GM19025 (cell line): Measurements from ENCODE around the gene MACF1.
"Not testable (repeated sequence)": the region's sequence is repeated elsewhere in the genome, so short reads cannot be mapped to it uniquely, and the experiment has no call there.

Experiments used
- ATAC-seq: cut with Tn5 transposase; IDR thresholded peaks from one replicate; pipeline ENCODE4 v1.9.1; 2021; ENCODE audit warnings: mild to moderate bottlenecking, low read depth, moderate library complexity; ENCODE audit not compliant: unreplicated experiment

Gene MACF1

DNA sequence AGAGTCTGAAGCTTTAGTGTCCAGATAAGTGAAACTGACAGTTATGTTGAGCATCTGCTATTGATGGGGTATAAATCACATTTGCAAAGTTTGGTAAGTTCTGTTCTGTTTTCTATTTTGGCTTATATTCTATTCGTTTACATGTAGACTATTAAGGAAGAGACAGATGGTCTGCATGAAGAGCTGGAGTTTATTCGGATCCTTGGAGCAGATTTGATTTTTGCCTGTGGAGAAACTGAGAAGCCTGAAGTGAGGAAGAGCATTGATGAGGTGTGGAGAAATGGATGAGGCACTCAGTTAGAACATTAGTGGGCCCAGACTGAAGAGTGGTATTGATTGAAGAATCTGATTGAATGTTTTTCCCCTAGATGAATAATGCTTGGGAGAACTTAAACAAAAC is 236.4 kb downstream of the MACF1 start:
- no peak for ATAC-seq

- ATAC-seq = no peak
Observed at GRCh38 chr1:39441797-39442196, 237.3 kb downstream of the MACF1 start.

- ATAC-seq = no peak
Observed at GRCh38 chr1:39445573-39445972, 241.1 kb downstream of the MACF1 start.

- no peak for ATAC-seq
Observed at GRCh38 chr1:39446986-39447567, 242.6 kb downstream of the MACF1 start.

DNA sequence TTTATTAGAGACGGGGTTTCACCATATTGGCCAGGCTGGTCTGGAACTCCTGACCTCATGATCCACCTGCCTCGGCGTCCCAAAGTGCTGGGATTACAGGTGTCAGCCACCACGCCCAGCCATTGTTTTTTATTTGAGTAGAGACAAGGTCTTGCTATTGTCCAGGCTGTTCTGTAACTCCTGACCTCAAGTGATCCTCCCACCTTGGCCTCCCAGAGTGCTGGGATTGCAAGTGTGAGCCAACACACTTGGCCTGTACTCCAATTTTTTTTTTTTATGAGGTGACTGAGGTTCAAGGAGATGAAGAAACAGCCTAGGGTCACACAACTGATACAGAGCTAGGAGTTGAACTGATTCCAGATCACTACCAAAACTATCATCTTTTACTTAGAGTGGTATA is 245.5 kb downstream of the MACF1 start:
- not testable (repeated sequence) for ATAC-seq

DNA sequence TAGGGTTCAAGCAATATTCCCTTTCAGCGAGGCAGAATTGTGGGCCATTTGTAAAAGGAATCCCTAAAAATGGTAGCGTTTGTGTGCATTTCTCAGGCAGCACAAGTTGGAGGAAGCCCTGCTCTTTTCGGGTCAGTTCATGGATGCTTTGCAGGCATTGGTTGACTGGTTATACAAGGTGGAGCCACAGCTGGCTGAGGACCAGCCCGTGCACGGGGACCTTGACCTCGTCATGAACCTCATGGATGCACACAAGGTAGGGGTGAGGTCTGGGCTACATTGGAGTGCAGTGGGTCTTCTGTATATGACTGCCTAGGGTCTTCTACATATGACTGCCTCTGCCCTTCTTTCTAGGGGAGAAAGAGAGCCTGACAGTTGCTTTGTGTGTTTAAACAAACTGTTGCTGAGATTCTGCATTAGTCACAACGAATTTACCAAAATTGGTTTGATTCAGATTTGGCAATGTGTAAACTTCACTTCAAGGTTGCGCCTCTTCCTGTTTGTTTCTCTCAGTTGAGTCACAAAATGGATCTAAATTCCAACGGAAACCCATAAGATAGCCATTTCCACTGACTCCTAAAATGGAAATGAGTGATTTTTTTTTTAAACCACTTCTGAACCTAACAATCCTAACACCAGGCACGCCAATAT is 246.6 kb downstream of the MACF1 start:
- ATAC-seq = no peak

DNA sequence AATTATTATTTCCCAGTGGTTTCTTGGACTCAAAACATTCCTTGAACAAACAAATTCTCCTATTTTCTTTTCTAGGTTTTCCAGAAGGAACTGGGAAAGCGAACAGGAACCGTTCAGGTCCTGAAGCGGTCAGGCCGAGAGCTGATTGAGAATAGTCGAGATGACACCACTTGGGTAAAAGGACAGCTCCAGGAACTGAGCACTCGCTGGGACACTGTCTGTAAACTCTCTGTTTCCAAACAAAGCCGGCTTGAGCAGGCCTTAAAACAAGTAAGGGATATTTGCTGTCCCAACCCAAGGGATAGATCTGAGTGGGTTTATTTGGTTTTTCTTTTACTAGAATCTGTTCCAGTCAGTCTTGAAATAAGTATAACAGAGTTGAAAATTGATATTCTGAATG is 247.6 kb downstream of the MACF1 start:
- no peak for ATAC-seq

DNA sequence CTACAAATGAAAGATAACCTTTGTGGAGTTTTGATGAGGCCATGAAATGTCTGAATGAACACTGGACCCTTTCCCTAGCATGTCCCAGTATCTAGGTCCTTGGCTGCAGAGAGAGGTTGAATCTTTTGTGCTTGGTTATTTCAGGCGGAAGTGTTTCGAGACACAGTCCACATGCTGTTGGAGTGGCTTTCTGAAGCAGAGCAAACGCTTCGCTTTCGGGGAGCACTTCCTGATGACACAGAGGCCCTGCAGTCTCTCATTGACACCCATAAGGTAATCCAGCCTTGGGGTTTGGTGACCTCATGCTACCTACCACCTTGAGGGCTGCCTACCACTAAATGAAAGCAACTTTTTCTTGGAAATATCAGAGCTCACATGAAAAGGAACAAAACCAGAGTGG is 248.0 kb downstream of the MACF1 start:
- ATAC-seq = no peak

GRCh38 chr1:39453603-39454002 is 249.1 kb downstream of the MACF1 start:
- ATAC-seq = no peak

GRCh38 chr1:39458991-39459390 is 254.5 kb downstream of the MACF1 start:
- ATAC-seq = no peak

GRCh38 chr1:39462074-39462473 is 257.6 kb downstream of the MACF1 start:
- ATAC-seq = no peak

- ATAC-seq = no peak
Observed at GRCh38 chr1:39466413-39467107, 262.1 kb downstream of the MACF1 start.

DNA sequence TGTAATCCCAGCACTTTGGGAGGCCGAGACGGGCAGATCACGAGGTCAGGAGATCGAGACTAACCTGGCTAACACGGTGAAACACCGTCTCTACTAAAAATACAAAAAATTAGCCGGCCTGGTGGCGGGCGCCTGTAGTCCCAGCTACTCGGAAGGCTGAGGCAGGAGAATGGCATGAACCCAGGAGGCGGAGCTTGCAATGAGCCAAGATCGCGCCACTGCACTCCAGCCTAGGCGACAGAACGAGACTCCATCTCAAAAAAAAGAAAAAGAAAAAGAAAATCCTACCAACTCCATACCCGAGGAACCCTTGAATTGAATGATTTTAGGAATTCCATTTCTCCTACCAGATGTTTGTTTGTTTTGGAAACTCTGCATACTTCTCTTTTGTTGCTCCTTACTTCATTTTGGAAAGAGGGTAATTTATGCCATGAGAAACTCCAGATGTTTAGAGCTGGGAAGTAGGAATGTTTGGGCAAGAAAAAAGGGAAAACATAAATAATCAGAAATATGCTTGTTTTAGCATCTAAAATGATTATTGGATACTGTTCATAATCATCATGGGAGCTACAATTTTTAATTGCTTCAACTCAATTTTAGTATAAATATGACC is 262.7 kb downstream of the MACF1 start:
- ATAC-seq = not testable (repeated sequence)

DNA sequence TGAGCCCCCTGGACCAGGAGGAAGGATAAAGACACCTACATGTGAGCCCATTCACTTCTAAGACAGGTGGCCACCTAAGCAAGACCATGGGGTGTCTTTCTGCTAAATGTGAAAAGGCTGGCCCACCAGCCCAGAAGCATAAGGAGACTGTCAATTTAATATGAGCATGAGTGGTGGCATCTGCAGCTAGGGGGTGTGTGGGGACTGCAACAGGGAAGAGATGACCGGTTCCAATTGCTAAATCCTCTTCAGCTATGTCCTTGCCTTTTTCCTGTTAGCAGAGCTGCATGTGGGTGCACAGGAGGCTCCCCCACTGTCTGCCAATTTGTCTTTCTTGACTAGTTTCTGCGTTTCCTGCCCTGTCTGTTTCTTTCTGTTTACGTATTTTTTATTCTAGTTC is 264.7 kb downstream of the MACF1 start:
- ATAC-seq = no peak

GRCh38 chr1:39470040-39470439 is 265.5 kb downstream of the MACF1 start:
- ATAC-seq = no peak

DNA sequence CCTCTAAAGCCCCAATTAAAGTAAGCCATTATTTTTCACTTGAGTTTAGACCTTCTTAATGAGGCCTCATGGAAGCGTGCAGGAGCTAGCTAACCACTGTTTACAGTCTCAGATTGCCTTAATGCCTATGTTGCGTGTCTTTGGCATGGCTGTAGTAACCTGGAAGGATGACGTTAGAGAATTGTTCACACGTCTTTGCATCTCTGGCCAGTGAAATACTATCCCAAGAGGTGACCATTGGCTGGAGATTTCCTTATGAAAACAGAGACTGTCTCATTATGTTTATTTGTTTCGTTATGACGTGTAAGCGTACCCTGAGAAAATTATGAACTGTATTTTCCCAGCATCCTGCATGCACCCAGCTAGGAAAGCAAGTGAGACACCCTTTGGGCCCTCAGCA is 268.3 kb downstream of the MACF1 start:
- no peak for ATAC-seq

- no peak for ATAC-seq
Observed at GRCh38 chr1:39473324-39473723, 268.8 kb downstream of the MACF1 start.

DNA sequence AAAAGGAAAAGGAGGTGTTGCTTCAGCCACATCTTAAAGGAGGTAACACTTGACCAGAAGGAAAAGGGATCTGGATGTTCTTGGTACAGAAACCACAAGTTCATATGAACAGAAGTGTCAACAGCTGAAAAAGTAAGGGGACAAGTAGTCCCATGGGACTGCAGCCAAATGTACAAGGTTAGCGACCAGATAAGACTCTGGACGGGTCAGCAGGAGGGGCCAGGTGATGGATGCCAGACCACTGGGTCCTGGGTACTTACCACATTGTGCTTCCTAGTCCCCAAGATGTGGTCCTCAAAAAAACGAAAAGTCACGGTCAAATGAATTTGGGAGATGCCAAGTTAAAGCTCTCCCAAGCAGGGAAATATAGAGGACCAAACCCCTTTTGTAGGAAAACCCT is 270.3 kb downstream of the MACF1 start:
- ATAC-seq = no peak

GRCh38 chr1:39475551-39475950 is 271.1 kb downstream of the MACF1 start:
- not testable (repeated sequence) for ATAC-seq

DNA sequence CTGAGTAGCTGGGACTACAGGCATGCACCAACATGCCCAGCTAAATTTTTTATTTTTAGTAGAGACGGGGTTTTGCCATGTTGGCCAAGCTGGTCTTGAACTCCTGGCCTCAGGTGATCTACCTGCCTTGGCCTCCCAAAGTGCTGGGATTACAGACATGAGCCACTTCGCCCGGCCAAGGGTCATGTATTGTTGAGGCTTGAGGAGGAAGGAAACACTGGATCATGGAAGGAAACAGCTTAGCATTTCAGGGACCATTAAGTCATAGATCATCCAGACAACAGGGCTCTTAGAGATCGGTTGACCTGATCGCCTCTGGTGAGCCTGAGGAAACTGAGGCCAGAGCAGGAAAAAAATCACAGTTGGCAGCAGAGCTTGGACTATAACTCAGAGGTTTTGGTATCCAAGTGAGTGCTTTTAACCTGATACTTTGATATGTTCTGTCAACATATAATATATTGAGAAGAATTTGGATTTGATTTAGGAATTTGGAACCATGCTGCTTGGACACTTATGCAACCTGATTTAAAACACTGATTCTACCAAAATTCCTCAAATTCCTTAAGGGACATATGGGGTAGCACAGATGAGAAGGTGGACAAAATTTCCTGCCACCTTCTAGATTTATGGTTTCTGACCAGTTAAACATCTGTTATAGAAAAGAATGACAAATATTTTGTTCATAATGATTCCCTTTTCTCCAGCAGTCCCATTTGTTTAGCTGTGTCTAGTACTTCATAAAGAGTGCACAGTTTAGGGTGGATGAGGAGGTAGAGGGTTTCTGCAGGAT is 273.8 kb downstream of the MACF1 start:
- no peak for ATAC-seq

DNA sequence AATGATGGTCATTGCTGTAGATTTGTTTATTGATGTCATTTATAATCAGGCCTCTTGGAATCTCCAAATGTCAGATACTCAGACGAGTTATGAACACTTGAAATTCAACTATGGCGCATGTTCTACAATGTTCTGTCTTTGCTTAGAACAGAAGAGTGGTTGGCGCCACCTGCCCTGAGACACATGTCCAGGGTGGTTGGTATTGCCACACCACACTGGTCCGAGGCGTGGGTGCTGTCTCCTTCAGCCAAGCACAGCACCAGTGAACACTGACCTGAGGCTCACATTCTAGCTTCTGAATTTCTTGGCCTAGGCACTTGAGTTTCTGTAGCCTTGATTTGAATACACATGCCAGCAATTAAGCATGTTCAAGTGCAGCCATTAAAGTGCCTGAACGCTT is 276.8 kb downstream of the MACF1 start:
- ATAC-seq = no peak
